SJSA1 (cell line): ENCODE data around the gene KCNF1. TPM values are rescaled to one million over a fixed set of nuclear protein-coding genes. Genes with fewer than 3 reads are reported as not detected.

Experiments
- DNase-seq, 2 experiments: peaks; one replicate each; pipeline ENCODE4 v3.0.0-alpha.2; 2015 to 2020; ENCODE audit warnings: low spot score in 2 of 2, low read depth in 1 of 2
- H3K27ac ChIP-seq: fragments of 250-450 bp; sonication (Bioruptor Pico); 2 replicates; pipeline ENCODE4 v1.5.1; 2020; ENCODE audit warnings: mild to moderate bottlenecking, moderate library complexity
- H3K27me3 ChIP-seq: fragments of 250-450 bp; sonication (Bioruptor Pico); replicated peaks from 2 replicates; pipeline ENCODE4 v1.5.1; 2020; ENCODE audit warnings: mild to moderate bottlenecking, moderate library complexity
- H3K36me3 ChIP-seq: fragments of 250-450 bp; sonication (Bioruptor Pico); 2 replicates; pipeline ENCODE4 v1.5.1; 2020; ENCODE audit warnings: mild to moderate bottlenecking
- H3K4me1 ChIP-seq: fragments of 250-450 bp; sonication (Bioruptor Pico); replicated peaks from 2 replicates; pipeline ENCODE4 v1.6.1; 2021; ENCODE audit warnings: mild to moderate bottlenecking
- H3K4me3 ChIP-seq: fragments of 250-450 bp; sonication (Bioruptor Pico); 2 replicates; pipeline ENCODE4 v1.5.1; 2020; ENCODE audit warnings: mild to moderate bottlenecking
- H3K9me3 ChIP-seq: fragments of 250-450 bp; sonication (Bioruptor Pico); replicated peaks from 2 replicates; pipeline ENCODE4 v1.5.1; 2020; ENCODE audit warnings: mild to moderate bottlenecking
- total RNA-seq: library from RNA; depleted of rRNA; stranded (reverse); fragments of >200 nt; shearing (Covaris generic); gene quantifications from 2 replicates; pipeline ENCODE4 v1.2.3, GENCODE V29; 2014

The KCNF1 gene
- total RNA-seq, 1 experiment from 2014 or later = 0.24 TPM

GRCh38 chr2:10939058-10939457 lies 27.3 kb downstream of the KCNF1 start:
- H3K9me3 ChIP-seq = peaks cover 11% of the 10 kb centered on the region
- no peak overlapping the region for H3K4me3 ChIP-seq
- DNase-seq = no peak
- H3K4me1 ChIP-seq = peaks cover 24% of the 10 kb centered on the region
- H3K36me3 ChIP-seq = no peaks in the 10 kb centered on the region
- H3K27ac ChIP-seq = no peak overlapping the region
- H3K27me3 ChIP-seq = no peaks in the 10 kb centered on the region

- Histone ChIP-seq H3K36me3 (no peaks in the 10 kb centered on the region), H3K27ac (no peak overlapping the region), H3K4me1 (peaks cover 15% of the 10 kb centered on the region), H3K4me3 (no peak overlapping the region), H3K9me3 (peaks cover 11% of the 10 kb centered on the region), H3K27me3 (no peaks in the 10 kb centered on the region)
- no peak for DNase-seq
Observed at GRCh38 chr2:10940596-10940995, 28.9 kb downstream of the KCNF1 start.

DNA sequence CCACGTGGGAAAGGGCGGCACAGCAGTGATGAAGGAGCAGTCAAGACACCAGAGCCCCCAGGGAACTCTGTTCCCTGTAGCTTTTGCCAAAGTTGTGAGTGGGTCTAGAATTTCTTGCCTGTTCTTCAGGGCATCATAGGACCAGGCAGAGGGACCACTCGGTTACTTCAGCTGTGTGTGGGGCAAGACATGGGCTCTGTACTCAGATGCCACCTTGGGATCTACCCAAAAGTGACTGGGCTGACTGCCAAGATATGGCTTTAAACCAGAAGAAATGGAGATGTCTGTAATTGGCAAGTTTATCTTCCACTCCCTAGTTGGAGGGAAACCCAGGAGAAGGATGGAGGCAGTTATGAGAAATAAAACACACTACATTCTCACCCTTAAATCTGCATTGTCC lies 29.6 kb downstream of the KCNF1 start:
- no peaks in the 10 kb centered on the region for H3K27me3 ChIP-seq

GRCh38 chr2:10944799-10945198 lies 33.1 kb downstream of the KCNF1 start:
- Histone ChIP-seq H3K27ac (no peak overlapping the region), H3K36me3 (no peaks in the 10 kb centered on the region), H3K27me3 (no peaks in the 10 kb centered on the region), H3K4me1 (no peaks in the 10 kb centered on the region), H3K4me3 (no peak overlapping the region), H3K9me3 (no peaks in the 10 kb centered on the region)
- DNase-seq = no peak

More for the DNA sequence above, 29.6 kb downstream of the KCNF1 start:
- no peak overlapping the region for H3K4me3 ChIP-seq
- no peak overlapping the region for H3K27ac ChIP-seq
- H3K9me3 ChIP-seq = peaks cover 11% of the 10 kb centered on the region
- DNase-seq = no peak
- H3K4me1 ChIP-seq = peaks cover 9% of the 10 kb centered on the region
- H3K36me3 ChIP-seq = no peaks in the 10 kb centered on the region

DNA sequence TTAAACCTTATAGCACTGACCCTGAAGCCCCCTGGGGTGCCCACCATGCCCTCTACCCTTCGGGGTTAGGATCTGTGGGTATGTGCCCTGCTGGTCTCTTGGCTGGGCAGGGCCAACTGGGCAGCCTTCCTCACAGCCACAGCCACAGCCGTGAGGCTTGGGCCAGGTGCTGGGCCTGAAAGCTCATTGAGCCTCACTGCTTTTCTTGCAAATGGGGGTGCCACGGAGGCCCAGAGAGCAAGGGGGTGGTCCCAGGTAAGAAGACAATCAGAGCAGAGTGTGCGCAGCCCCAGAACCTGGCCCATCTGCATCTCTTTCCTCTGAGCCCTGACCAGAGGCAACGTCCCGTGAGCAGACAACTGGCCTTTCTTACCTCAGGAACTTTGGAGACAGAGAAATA lies 34.7 kb downstream of the KCNF1 start:
- Histone ChIP-seq H3K27ac (no peak overlapping the region), H3K4me1 (no peaks in the 10 kb centered on the region), H3K4me3 (no peak overlapping the region), H3K36me3 (no peaks in the 10 kb centered on the region), H3K27me3 (no peaks in the 10 kb centered on the region), H3K9me3 (no peaks in the 10 kb centered on the region)
- no peak for DNase-seq

DNA sequence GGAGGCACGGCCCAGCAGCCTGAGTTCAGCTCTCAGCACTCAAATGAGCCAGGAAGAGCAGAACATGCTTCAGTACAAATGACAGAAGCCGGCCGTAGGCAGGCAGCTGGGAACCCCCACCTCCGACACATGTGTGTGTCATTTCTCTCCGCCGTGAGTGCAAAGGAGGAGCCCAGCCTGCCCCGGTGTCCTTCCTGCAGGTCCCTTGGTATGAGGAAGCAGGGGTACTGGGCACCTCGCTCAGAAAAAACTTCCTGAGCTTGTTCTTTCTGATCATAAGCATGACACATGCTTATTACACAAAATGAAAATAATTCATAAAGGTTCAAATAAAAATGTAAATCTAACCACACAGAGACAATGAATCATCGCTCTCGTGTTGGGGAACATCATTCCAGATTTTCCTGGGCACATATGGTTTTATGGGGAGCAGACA lies 35.3 kb downstream of the KCNF1 start:
- H3K4me3 ChIP-seq = no peak overlapping the region
- DNase-seq = no peak

GRCh38 chr2:10947446-10948187 lies 35.9 kb downstream of the KCNF1 start:
- Histone ChIP-seq H3K4me3 (no peak overlapping the region), H3K27ac (no peak overlapping the region), H3K27me3 (no peaks in the 10 kb centered on the region), H3K36me3 (no peaks in the 10 kb centered on the region), H3K4me1 (no peaks in the 10 kb centered on the region), H3K9me3 (no peaks in the 10 kb centered on the region)
- DNase-seq = no peak

More for the DNA sequence above, 35.3 kb downstream of the KCNF1 start:
- H3K36me3 ChIP-seq = no peaks in the 10 kb centered on the region
- no peaks in the 10 kb centered on the region for H3K9me3 ChIP-seq
- H3K27me3 ChIP-seq = no peaks in the 10 kb centered on the region
- H3K4me1 ChIP-seq = no peaks in the 10 kb centered on the region
- no peak overlapping the region for H3K27ac ChIP-seq

DNA sequence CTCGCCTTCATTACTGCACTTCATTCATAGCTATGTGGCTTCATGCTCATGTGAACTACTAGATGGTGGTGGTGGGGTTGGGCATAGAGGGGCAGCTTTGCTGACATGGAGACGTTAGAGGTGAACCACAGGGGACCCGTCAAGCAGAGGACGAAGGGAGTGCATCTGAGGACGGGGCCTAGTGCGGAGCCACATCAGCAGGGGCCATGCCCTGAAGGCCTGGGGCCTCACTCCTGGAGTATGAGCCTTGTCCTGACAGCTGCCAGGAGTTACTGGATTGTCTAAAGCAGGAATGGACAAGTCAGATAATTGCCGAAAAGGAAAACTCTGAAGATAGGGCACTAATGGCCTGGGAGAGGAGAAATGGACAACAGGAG lies 36.4 kb downstream of the KCNF1 start:
- H3K4me3 ChIP-seq = no peak overlapping the region
- DNase-seq = no peak
- no peak overlapping the region for H3K27ac ChIP-seq
- no peaks in the 10 kb centered on the region for H3K27me3 ChIP-seq
- no peaks in the 10 kb centered on the region for H3K36me3 ChIP-seq
- no peaks in the 10 kb centered on the region for H3K9me3 ChIP-seq
- no peaks in the 10 kb centered on the region for H3K4me1 ChIP-seq

- Histone ChIP-seq H3K4me1 (no peaks in the 10 kb centered on the region), H3K27ac (no peak overlapping the region), H3K36me3 (no peaks in the 10 kb centered on the region), H3K9me3 (no peaks in the 10 kb centered on the region), H3K4me3 (no peak overlapping the region), H3K27me3 (no peaks in the 10 kb centered on the region)
- no peak for DNase-seq
Observed at GRCh38 chr2:10948606-10949230, 37.0 kb downstream of the KCNF1 start.

GRCh38 chr2:10949835-10950234 lies 38.1 kb downstream of the KCNF1 start:
- Histone ChIP-seq H3K9me3 (no peaks in the 10 kb centered on the region), H3K27ac (no peak overlapping the region), H3K36me3 (no peaks in the 10 kb centered on the region), H3K4me3 (no peak overlapping the region), H3K27me3 (no peaks in the 10 kb centered on the region), H3K4me1 (no peaks in the 10 kb centered on the region)
- no peak for DNase-seq

- H3K36me3 ChIP-seq = no peaks in the 10 kb centered on the region
- H3K27ac ChIP-seq = no peak overlapping the region
- H3K4me3 ChIP-seq = no peak overlapping the region
- no peaks in the 10 kb centered on the region for H3K9me3 ChIP-seq
- no peaks in the 10 kb centered on the region for H3K4me1 ChIP-seq
- no peak for DNase-seq
- no peaks in the 10 kb centered on the region for H3K27me3 ChIP-seq
Observed at GRCh38 chr2:10951558-10952414, 40.1 kb downstream of the KCNF1 start.

GRCh38 chr2:10954416-10954815 lies 42.7 kb downstream of the KCNF1 start:
- no peaks in the 10 kb centered on the region for H3K27me3 ChIP-seq
- H3K36me3 ChIP-seq = no peaks in the 10 kb centered on the region
- no peak overlapping the region for H3K4me3 ChIP-seq
- no peaks in the 10 kb centered on the region for H3K9me3 ChIP-seq
- H3K4me1 ChIP-seq = no peaks in the 10 kb centered on the region
- DNase-seq = no peak
- H3K27ac ChIP-seq = no peak overlapping the region

GRCh38 chr2:10954856-10955818 lies 43.4 kb downstream of the KCNF1 start:
- H3K27ac ChIP-seq = no peak overlapping the region
- DNase-seq = no peak
- H3K4me1 ChIP-seq = no peaks in the 10 kb centered on the region

More at GRCh38 chr2:10954856-10955818, 43.4 kb downstream of the KCNF1 start:
- Histone ChIP-seq H3K4me3 (no peak overlapping the region), H3K36me3 (no peaks in the 10 kb centered on the region), H3K9me3 (no peaks in the 10 kb centered on the region), H3K27me3 (no peaks in the 10 kb centered on the region)
